ENCODE data around the gene XDH. TPM values are rescaled to one million over a fixed set of nuclear protein-coding genes. Genes with fewer than 3 reads are reported as not detected.
A peak's percentile ranks its signal among the peaks of the same experiment; 100 is the strongest.

Gene XDH
- polyA plus RNA-seq, 1 of the 3 experiments (the other 2 are of a cell fraction), result 0.33 TPM

- Histone ChIP-seq H2AFZ (ENCODE audit: low read depth) (no peak overlapping the region), H4K20me1 (ENCODE audit: insufficient read depth) (no peaks in the 10 kb centered on the region), H3K36me3 (replicated peaks in 1 of 2; ENCODE audit: control insufficient read depth in 1 of 2, insufficient read depth in 2 of 2, low read length in 1 of 2) (no peaks in the 10 kb centered on the region), H3K9me2 (no peaks in the 10 kb centered on the region), H3F3A (replicated peaks; ENCODE audit: insufficient read depth) (peaks cover 31% of the 10 kb centered on the region), H3K9ac (0 out of 2 replicates have a peak overlapping the region, but pooled peaks have one; percentile 10), H3K27ac (ENCODE audit: low read depth in 2 of 2, low read length in 1 of 2) (peak overlapping the region in 1 of 2 experiments; percentile 43; a peak in 2 of 4 replicates), H3K4me1 (ENCODE audit: control insufficient read depth in 1 of 2, insufficient read depth in 2 of 2, low read depth in 1 of 2, low read length in 1 of 2) (peaks cover 25 to 42% of the 10 kb centered on the region in 2 experiments; a peak in 3 of 4 replicates), H3K9me3 (no peaks in the 10 kb centered on the region), H3K4me2 (peak overlapping the region; percentile 9; the same call in 1 of the 2 replicates), H3K79me2 (ENCODE audit: insufficient read depth) (no peaks in the 10 kb centered on the region), H3K4me3 (ENCODE audit: low read depth in 2 of 2, low read length in 1 of 2) (no peak overlapping the region), H3K27me3 (ENCODE audit: insufficient read depth) (no peaks in the 10 kb centered on the region)
- DNase-seq, result no peak
- CTCF ChIA-PET, result interaction anchor here (0.6 to 12.6 kb wide), 67 partner anchors 9 to 1170 kb away, joined by 3 to 223 read pairs (median 6); partner anchors contain the start of genes EHD3 and GALNT14
- no peak for TF ChIP-seq RFX5 (IDR thresholded peaks at IDR 0.05; ENCODE audit: low read length)
- TF ChIP-seq, protein P1, sequence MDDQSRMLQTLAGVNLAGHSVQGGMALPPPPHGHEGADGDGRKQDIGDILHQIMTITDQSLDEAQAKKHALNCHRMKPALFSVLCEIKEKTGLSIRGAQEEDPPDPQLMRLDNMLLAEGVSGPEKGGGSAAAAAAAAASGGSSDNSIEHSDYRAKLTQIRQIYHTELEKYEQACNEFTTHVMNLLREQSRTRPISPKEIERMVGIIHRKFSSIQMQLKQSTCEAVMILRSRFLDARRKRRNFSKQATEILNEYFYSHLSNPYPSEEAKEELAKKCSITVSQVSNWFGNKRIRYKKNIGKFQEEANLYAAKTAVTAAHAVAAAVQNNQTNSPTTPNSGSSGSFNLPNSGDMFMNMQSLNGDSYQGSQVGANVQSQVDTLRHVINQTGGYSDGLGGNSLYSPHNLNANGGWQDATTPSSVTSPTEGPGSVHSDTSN (IDR thresholded peaks at IDR 0.05), result peak; percentile 52
- peak in 1 of 2 experiments; percentile 37; a peak in 1 of 4 replicates for TF ChIP-seq EP300 (IDR thresholded peaks at IDR 0.05; ENCODE audit: borderline replicate concordance in 1 of 2, low read depth in 1 of 2, low read length in 1 of 2)
- peak; percentile 18; the same call in 1 of the 2 replicates for TF ChIP-seq TCF12 (IDR thresholded peaks at IDR 0.05)
- POLR2A ChIA-PET, result no interaction called here
- WGBS (ENCODE audit: low lambda C conversion rate), result 66% methylated on average over 5 of the region's 5 CpGs
Observed at GRCh38 chr2:31334311-31335026, 80.1 kb downstream of the XDH start.

- Histone ChIP-seq H4K20me1 (ENCODE audit: insufficient read depth) (no peaks in the 10 kb centered on the region), H3K27me3 (ENCODE audit: insufficient read depth) (no peaks in the 10 kb centered on the region), H3K27ac (ENCODE audit: low read depth in 2 of 2, low read length in 1 of 2) (peak overlapping the region in 1 of 2 experiments; percentile 43; a peak in 2 of 4 replicates), H3K36me3 (replicated peaks in 1 of 2; ENCODE audit: control insufficient read depth in 1 of 2, insufficient read depth in 2 of 2, low read length in 1 of 2) (no peaks in the 10 kb centered on the region), H3F3A (replicated peaks; ENCODE audit: insufficient read depth) (peaks cover 31% of the 10 kb centered on the region), H3K4me3 (ENCODE audit: low read depth in 2 of 2, low read length in 1 of 2) (no peak overlapping the region; a peak in 1 of 4 replicates), H3K9me2 (no peaks in the 10 kb centered on the region), H3K9ac (peak overlapping the region; percentile 10; the same call in 1 of the 2 replicates), H3K9me3 (no peaks in the 10 kb centered on the region), H3K4me1 (ENCODE audit: control insufficient read depth in 1 of 2, insufficient read depth in 2 of 2, low read depth in 1 of 2, low read length in 1 of 2) (peaks cover 25 to 42% of the 10 kb centered on the region in 2 experiments; a peak in 3 of 4 replicates), H2AFZ (ENCODE audit: low read depth) (no peak overlapping the region), H3K79me2 (ENCODE audit: insufficient read depth) (no peaks in the 10 kb centered on the region), H3K4me2 (0 out of 2 replicates have a peak overlapping the region, but pooled peaks have one; percentile 20)
- CTCF ChIA-PET, result interaction anchor here (0.5 to 12.6 kb wide), 108 partner anchors 10 to 1229 kb away, joined by 3 to 223 read pairs (median 4); partner anchors contain the start of genes EHD3 and GALNT14
- WGBS (ENCODE audit: low lambda C conversion rate), result 13% methylated on average over 8 of the region's 8 CpGs
- POLR2A ChIA-PET, result interaction anchor here (0.7 to 0.9 kb wide), 3 partner anchors 31 to 100 kb away, joined by 3 read pairs; partner anchors contain the start of gene EHD3
- peak; percentile 82 for DNase-seq
- peak; percentile 72 for TF ChIP-seq TCF12 (IDR thresholded peaks at IDR 0.05)
- peak; percentile 98 for TF ChIP-seq SMC3 (IDR thresholded peaks at IDR 0.05; ENCODE audit: low read depth, low read length)
- peak; percentile 100 for TF ChIP-seq RAD21 (IDR thresholded peaks at IDR 0.05; ENCODE audit: low read length)
- no peak for TF ChIP-seq MEF2A (IDR thresholded peaks at IDR 0.05; ENCODE audit: borderline replicate concordance, low read depth)
- TF ChIP-seq CTCF (IDR thresholded peaks at IDR 0.05), result peak; percentile 100
- no peak for TF ChIP-seq JUND (IDR thresholded peaks at IDR 0.05)
- peak; percentile 59 for TF ChIP-seq CHD2 (IDR thresholded peaks at IDR 0.05; ENCODE audit: low read length, partially characterized antibody)
- no peak for TF ChIP-seq USF2 (IDR thresholded peaks at IDR 0.05; ENCODE audit: borderline replicate concordance, low read depth, low read length)
- peak in 1 of 2 experiments; percentile 50; a peak in 2 of 4 replicates for TF ChIP-seq EP300 (IDR thresholded peaks at IDR 0.05; ENCODE audit: borderline replicate concordance in 1 of 2, low read depth in 1 of 2, low read length in 1 of 2)
- TF ChIP-seq, protein P2, sequence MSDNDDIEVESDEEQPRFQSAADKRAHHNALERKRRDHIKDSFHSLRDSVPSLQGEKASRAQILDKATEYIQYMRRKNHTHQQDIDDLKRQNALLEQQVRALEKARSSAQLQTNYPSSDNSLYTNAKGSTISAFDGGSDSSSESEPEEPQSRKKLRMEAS (IDR thresholded peaks at IDR 0.05; ENCODE audit: low read depth), result no peak
- TF ChIP-seq, protein P1 (IDR thresholded peaks at IDR 0.05), result no peak
- no peak for TF ChIP-seq GATA2 (CRISPR knock-in tag; IDR thresholded peaks at IDR 0.05)
Observed at GRCh38 chr2:31333527-31334183, 80.9 kb downstream of the XDH start.

Data from SK-N-SH (cell line).